Eye (tissue), 1 donor: ENCODE results near the gene KASH5.

Experiments used
- DNase-seq: peaks from one replicate; pipeline ENCODE4 v3.0.0-alpha.2; 2015

The KASH5 gene

GRCh38 chr19:49387936-49388372 lies at the start of gene KASH5:
TSS of gene KASH5 (plus strand) at chr19:49388249. CDS start at chr19:49390884, 2,635 bp downstream.
- DNase-seq: peak; percentile 66

GRCh38 chr19:49338691-49339300 lies 49.3 kb upstream of the KASH5 start:
- peak; percentile 83 for DNase-seq

DNA sequence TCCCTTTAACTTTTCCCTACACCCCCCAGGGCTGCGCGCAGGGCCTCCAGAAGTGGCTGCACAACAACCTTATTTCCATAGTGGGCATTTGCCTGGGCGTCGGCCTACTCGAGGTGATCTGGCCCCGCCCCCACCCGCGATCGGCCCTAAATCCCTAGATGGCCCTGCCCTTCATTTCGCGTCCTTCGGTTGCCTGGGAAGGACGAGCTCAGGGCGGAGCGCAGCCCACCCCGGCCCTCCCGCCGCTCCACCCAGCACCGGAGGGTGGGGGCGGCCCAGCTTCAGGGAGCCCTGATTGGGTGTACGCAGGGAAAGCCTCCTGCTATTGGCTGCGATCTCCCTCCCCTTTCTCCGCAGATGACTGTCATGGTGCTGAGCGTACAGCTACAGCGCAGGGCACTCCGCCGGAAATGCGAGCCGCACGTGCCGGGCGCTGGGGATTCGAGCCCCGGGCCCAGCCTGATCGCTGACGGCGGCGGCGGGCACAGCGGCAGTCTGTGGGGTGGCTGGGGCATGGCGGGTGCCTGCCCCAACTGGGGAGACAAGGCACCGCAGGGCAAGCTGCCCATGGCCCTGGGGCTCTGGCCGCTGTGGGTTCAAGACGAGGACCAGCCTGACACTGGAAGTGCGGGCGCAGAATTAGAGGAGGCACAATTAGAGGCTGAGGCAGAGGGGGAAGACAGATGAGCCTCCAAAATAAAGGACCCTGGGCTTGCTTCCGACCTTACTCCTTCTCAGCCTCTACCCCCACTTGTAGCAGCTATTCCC lies 48.6 kb upstream of the KASH5 start:
- peak; percentile 96 for DNase-seq

DNA sequence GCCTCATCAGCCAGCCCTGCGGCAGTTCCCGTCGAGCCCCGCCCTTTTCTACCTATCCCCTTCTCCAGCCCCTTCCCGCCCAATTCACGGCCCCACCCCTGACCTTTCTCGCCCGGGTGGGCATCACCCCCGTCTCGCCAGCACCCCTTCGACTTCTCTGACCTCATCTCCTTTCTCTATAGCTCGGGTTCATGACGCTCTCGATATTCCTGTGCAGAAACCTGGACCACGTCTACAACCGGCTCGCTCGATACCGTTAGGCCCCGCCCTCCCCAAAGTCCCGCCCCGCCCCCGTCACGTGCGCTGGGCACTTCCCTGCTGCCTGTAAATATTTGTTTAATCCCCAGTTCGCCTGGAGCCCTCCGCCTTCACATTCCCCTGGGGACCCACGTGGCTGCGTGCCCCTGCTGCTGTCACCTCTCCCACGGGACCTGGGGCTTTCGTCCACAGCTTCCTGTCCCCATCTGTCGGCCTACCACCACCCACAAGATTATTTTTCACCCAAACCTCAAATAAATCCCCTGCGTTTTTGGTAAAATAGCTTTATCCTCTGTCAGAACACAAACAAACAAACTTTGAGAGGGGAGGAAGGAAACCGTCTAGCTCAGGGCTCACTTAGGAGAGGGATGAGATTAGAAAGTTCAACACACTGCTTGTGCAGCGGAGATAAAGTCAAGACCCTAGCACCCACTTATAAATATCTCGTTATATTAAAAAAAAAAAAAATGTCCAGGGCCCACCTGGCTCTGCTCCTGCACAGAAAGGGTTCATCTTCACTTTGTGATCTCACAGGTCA lies 47.8 kb upstream of the KASH5 start:
- peak; percentile 60 for DNase-seq

DNA sequence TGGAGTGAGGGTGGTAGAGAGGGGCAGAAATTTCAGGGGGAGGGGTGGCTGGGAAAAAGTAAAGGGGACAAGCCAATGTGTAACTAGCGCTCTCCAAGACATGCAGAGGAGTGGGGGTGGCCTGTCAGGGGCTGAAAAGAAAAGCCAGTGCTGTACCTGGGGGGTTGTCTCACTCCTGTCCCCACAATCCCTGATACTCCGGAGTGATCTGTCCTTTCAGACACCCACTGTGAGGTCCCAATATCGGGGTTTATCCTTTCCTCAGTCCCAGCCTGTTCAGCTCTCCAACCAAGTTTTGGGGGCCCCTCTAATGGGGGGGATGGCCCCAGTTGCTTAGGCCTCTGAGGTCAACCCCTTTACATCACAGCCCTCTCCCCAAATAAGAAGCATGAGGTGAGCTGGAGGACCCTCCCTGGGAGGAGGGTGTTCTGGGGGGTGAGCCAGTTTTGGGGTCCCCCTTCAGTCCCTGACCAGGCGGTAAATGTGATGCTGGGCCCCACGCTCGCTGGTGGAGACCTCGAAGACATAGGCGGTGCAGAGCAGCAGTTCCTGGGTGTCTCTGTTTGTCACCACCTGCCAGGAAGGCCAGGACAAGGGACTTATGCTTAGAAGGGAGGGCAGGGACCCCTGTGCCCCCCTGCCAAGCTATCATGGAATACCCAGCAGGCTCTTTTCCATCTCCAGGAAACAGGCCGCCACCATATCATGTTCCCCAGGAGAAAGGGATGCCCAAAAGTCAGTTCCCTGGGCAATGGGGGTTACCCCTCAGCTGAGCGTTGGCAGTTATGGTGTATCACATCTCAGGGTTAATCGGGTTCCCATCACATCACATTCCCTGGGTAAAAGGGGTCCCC lies 47.0 kb upstream of the KASH5 start:
- DNase-seq: no peak

GRCh38 chr19:49342291-49342721 lies 45.7 kb upstream of the KASH5 start:
- no peak for DNase-seq

- no peak for DNase-seq
Measured at GRCh38 chr19:49343123-49343522, 44.9 kb upstream of the KASH5 start.

GRCh38 chr19:49344505-49345423 lies 43.3 kb upstream of the KASH5 start:
- no peak for DNase-seq

GRCh38 chr19:49347191-49347590 lies 40.9 kb upstream of the KASH5 start:
- DNase-seq: no peak

DNA sequence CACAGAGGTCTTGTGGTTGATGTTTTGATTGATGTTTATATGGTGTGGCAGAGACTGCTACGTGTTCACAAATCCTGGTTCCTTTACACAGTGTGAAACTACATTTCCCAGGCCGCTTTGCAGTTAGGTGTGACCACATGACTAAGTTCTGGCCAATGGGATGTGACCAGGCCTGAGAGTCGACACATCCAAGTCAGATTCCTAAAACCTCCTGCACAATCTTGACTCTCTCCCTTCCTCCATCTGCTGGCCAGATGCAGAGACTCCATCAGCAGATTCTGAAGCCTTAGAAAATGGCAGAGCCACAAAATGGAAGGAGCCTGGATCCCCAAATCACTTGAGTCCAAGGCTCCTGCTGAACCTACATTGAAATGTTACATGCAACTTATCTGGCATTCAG lies 40.2 kb upstream of the KASH5 start:
- DNase-seq: peak; percentile 77

GRCh38 chr19:49348305-49349189 lies 39.5 kb upstream of the KASH5 start:
- DNase-seq: no peak

DNA sequence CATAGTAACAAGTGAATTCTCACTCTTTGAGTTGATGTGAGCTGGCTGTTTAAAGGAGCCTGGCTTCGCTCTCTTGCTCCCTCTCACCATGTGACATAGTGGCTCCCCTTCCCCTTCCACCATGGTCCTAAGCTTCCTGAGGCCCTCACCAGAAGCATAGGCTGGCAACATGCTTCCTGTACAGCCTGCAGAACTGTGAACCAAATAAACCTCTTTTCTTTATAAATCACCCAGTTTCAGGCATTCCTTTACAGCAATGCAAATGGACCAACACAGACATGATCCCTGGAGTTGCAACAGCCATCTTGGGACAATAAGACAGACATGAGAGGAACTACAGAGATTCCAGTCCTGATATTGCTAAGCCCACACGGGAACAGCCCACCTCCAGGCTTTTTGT lies 38.5 kb upstream of the KASH5 start:
- no peak for DNase-seq

- DNase-seq: no peak
Measured at GRCh38 chr19:49355909-49356353, 32.1 kb upstream of the KASH5 start.

DNA sequence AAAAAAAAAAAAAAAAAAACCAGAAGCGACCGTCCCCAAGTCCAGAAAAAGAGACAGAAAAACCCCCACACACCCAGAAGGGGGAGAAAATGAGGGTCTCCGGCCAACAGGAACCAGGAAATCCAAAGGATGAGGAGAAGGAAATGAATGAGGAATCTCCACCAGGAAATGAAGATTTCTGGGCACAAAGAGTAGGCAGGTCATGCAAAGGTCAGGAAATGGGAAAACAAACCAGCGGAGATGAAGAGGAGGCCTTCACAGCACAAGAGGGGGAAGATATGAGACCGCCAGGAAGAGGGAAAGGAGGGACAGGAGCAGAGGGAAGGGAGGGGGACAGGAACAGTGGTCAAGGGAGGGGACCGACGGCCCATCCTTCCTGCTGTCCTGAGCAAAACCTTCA lies 31.7 kb upstream of the KASH5 start:
- DNase-seq: peak; percentile 31

DNA sequence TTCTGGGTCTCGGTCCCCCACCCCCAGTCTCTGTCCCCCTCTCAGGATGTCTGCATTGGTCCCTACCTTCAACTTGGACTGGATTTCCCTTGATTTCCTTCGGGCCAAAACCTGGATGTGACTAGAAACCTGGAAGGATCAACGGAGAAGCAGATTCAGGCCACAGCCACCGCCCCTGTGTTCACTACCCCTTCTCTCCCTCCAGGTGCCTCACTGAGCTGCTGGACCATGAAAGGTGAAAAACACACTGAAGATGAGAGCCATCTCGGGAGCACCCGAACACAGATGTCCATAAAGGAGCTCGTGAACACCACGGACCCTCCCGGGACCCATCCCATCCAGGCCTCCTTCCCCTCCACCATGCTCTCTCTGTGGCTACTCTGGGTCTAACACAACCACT lies 30.9 kb upstream of the KASH5 start:
- no peak for DNase-seq

- peak; percentile 23 for DNase-seq
Measured at GRCh38 chr19:49359851-49360820, 27.9 kb upstream of the KASH5 start.

GRCh38 chr19:49361438-49362047 lies 26.5 kb upstream of the KASH5 start:
- peak; percentile 95 for DNase-seq
